GM23338 (cell line): ENCODE data around the gene NTRK3. TPM values are rescaled to one million over a fixed set of nuclear protein-coding genes. Genes with fewer than 3 reads are reported as not detected.

Experiments
- ATAC-seq: fragments of 200-7000 bp; cut with Tn5 transposase; 3 replicates; pipeline ENCODE4 v1.9.1; 2020
- DNase-seq: peaks from one replicate; pipeline ENCODE4 v3.0.0-alpha.2; 2015; ENCODE audit warnings: low spot score
- H2AFZ ChIP-seq: fragments of 200-600 bp; sonication (generic); 2 replicates; pipeline ENCODE4 v1.8.0; 2016; ENCODE audit warnings: antibody characterized with exemption, mild to moderate bottlenecking, moderate library complexity
- H3F3A ChIP-seq: fragments of 200-600 bp; sonication (generic); replicated peaks from 2 replicates; pipeline ENCODE4 v1.8.0; 2017; ENCODE audit warnings: antibody characterized with exemption, mixed run types, low read depth
- H3K27ac ChIP-seq: fragments of 200-600 bp; sonication (generic); 2 replicates; pipeline ENCODE4 v1.6.1; 2016; ENCODE audit warnings: low read depth
- H3K27me3 ChIP-seq: fragments of 200-600 bp; sonication (generic); 2 replicates; pipeline ENCODE4 v1.8.0; 2016; ENCODE audit warnings: mild to moderate bottlenecking, mixed run types, moderate library complexity; ENCODE audit not compliant: insufficient read depth
- H3K36me3 ChIP-seq: fragments of 200-600 bp; sonication (generic); 2 replicates; pipeline ENCODE4 v1.8.0; 2016; ENCODE audit warnings: mild to moderate bottlenecking; ENCODE audit not compliant: insufficient read depth
- H3K4me1 ChIP-seq: fragments of 200-600 bp; sonication (generic); 2 replicates; pipeline ENCODE4 v1.8.0; 2016; ENCODE audit warnings: mild to moderate bottlenecking, moderate library complexity; ENCODE audit not compliant: insufficient read depth
- H3K4me2 ChIP-seq: fragments of 200-600 bp; sonication (generic); 2 replicates; pipeline ENCODE4 v1.7.1; 2017; ENCODE audit warnings: mixed run types
- H3K4me3 ChIP-seq: fragments of 200-600 bp; sonication (generic); 2 replicates; pipeline ENCODE4 v1.6.1; 2016; ENCODE audit warnings: mixed run types
- H3K79me2 ChIP-seq: fragments of 200-600 bp; sonication (generic); replicated peaks from 2 replicates; pipeline ENCODE4 v1.8.0; 2017; ENCODE audit warnings: mild to moderate bottlenecking; ENCODE audit not compliant: insufficient read depth
- H3K9me2 ChIP-seq: fragments of 200-600 bp; sonication (generic); 2 replicates; pipeline ENCODE4 v1.8.0; 2017; ENCODE audit not compliant: insufficient read depth
- H4K20me1 ChIP-seq: fragments of 200-600 bp; sonication (generic); replicated peaks from 2 replicates; pipeline ENCODE4 v1.8.0; 2017; ENCODE audit warnings: mild to moderate bottlenecking; ENCODE audit not compliant: insufficient read depth
- H3K27ac Mint-ChIP-seq: 2 replicates; pipeline ENCODE4 v1.8.0; 2020; ENCODE audit warnings: inconsistent platforms, mild to moderate bottlenecking, moderate library complexity, mixed read lengths
- H3K27me3 Mint-ChIP-seq: 3 replicates; pipeline ENCODE4 v1.8.0; 2022; ENCODE audit warnings: low read depth, mild to moderate bottlenecking, moderate library complexity, mixed read lengths, inconsistent platforms; ENCODE audit not compliant: insufficient read depth, poor library complexity
- H3K36me3 Mint-ChIP-seq: 3 replicates; pipeline ENCODE4 v1.8.0; 2021; ENCODE audit warnings: low read depth, mild to moderate bottlenecking, inconsistent platforms, moderate library complexity, mixed read lengths
- H3K4me1 Mint-ChIP-seq: 3 replicates; pipeline ENCODE4 v1.8.0; 2020; ENCODE audit warnings: mild to moderate bottlenecking, inconsistent platforms, mixed read lengths
- H3K4me3 Mint-ChIP-seq: 3 replicates; pipeline ENCODE4 v1.8.0; 2021; ENCODE audit warnings: moderate library complexity, mild to moderate bottlenecking, inconsistent platforms, mixed read lengths
- H3K9me3 Mint-ChIP-seq: 3 replicates; pipeline ENCODE4 v1.8.0; 2020; ENCODE audit warnings: moderate library complexity, mild to moderate bottlenecking, inconsistent platforms, mixed read lengths
- JUNB ChIP-seq: IDR thresholded peaks from one replicate; pipeline ENCODE4 v1.6.1; 2016; ENCODE audit warnings: antibody characterized with exemption; ENCODE audit not compliant: unreplicated experiment
- NANOG ChIP-seq: IDR thresholded peaks from 2 replicates; pipeline ENCODE4 v1.6.1; 2016; ENCODE audit warnings: antibody characterized with exemption, borderline replicate concordance
- REST ChIP-seq: IDR thresholded peaks from one replicate; pipeline ENCODE4 v1.6.1; 2018; ENCODE audit warnings: antibody characterized with exemption; ENCODE audit not compliant: unreplicated experiment
- STAT1 ChIP-seq: IDR thresholded peaks from one replicate; pipeline ENCODE4 v1.6.1; 2016; ENCODE audit warnings: antibody characterized with exemption; ENCODE audit not compliant: unreplicated experiment
- ZNF462 ChIP-seq: fragments of 250-450 bp; sonication (Bioruptor Pico); IDR thresholded peaks from 2 replicates; pipeline ENCODE4 v1.5.0; 2020; ENCODE audit warnings: mild to moderate bottlenecking, moderate library complexity
- polyA plus RNA-seq: library from polyadenylated mRNA; unstranded; fragments of >200 nt; fragmentation: Nextera tagmentation; extraction: Ambion mirVana; gene quantifications from 2 replicates; pipeline ENCODE4 v1.2.1, GENCODE V29; 2016
- total RNA-seq: library from RNA; depleted of rRNA; stranded (reverse); fragments of >200 nt; shearing (Covaris generic); gene quantifications from 2 replicates; pipeline ENCODE4 v1.2.3, GENCODE V29; 2014

NTRK3 gene
- total and polyA plus RNA-seq, 2 experiments from 2014 or later = 3.1 to 5.3 TPM

DNA sequence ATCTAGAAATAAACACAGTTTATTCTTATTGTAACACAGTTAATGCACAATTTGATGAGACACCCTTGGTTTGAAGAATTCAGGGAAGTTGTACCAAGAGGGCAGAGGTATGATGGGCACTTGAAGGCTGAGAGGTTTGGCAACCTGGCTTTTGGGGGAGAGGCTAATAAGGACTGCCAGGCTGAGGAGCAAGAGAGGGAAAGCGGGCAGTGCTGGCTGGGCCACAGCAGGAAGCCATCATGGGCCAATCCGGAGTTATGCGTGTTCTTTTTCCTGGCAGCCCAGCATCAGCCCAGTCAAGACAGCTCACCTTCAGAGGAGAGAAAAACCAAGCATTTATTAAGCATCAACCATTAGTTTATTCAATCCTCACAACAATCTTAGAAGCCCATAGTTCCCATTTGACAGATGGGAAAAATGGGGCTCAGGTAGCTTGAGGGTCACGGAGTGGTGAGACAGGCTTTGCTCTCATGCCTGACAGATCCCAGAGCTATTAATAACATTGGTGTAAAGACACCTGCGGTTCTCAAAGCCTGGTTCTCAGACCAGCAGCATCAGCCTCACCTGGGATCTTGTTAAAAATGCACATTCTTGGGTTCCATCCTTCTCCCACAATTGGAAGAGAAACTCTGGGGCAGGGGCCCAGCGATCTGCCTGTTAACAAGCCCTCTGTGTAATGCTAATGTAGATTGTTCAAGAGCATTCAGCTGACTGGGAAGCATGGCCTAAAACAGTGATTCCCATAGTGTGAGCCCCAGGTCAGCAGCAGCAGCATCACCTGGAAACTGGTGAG, 183.7 kb downstream of the NTRK3 start:
- H3K27ac Mint-ChIP-seq = 0 out of 2 replicates have a peak overlapping the region, but pooled peaks have one; percentile 37

More for the DNA sequence above, 183.7 kb downstream of the NTRK3 start:
- Histone ChIP-seq H3K9me2 (peaks cover 10% of the 10 kb centered on the region; the same call in 1 of the 2 replicates), H3K36me3 (no peaks in the 10 kb centered on the region), H3K27ac (peak overlapping the region; percentile 33), H3K4me1 (peaks cover 13% of the 10 kb centered on the region; the same call in 1 of the 2 replicates), H2AFZ (no peak overlapping the region), H3K4me3 (no peak overlapping the region), H3K4me2 (0 out of 2 replicates have a peak overlapping the region, but pooled peaks have one; percentile 22), H3K79me2 (no peaks in the 10 kb centered on the region), H4K20me1 (no peaks in the 10 kb centered on the region), H3F3A (no peaks in the 10 kb centered on the region), H3K27me3 (no peaks in the 10 kb centered on the region)
- peak; percentile 61; the same call in 1 of the 2 replicates for TF ChIP-seq ZNF462 (CRISPR knock-in tag)
- no peak for TF ChIP-seq REST
- TF ChIP-seq NANOG = no peak
- TF ChIP-seq STAT1 = no peak
- no peak for TF ChIP-seq JUNB
- ATAC-seq (peak; percentile 93), DNase-seq (peak; percentile 74)
- Mint-ChIP-seq H3K4me1 (peaks cover 31% of the 10 kb centered on the region), H3K27me3 (peaks cover 7% of the 10 kb centered on the region), H3K9me3 (no peaks in the 10 kb centered on the region), H3K36me3 (no peaks in the 10 kb centered on the region), H3K4me3 (no peak overlapping the region)
